Fibroblast of lung (primary cell): ENCODE results near the gene NANOGP8.

Source experiments
- EZH2 ChIP-seq: IDR thresholded peaks from 2 replicates; pipeline ENCODE4 v1.5.1; 2012; ENCODE audit warnings: low read length, control low read depth, mild to moderate bottlenecking; ENCODE audit errors: missing control alignments
- TF ChIP-seq, protein P1 (sequence below), 2 donors: IDR thresholded peaks in 1 of 2; conservative IDR thresholded peaks in 1 of 2; 1 replicate in 1 of 2; 2 replicates in 1 of 2; pipeline ENCODE4 v1.5.1; 2011 to 2012; ENCODE audit warnings: low read length in 2 of 2, control low read depth in 1 of 2, inconsistent platforms in 1 of 2, low read depth in 1 of 2, mild to moderate bottlenecking in 1 of 2

DNA sequence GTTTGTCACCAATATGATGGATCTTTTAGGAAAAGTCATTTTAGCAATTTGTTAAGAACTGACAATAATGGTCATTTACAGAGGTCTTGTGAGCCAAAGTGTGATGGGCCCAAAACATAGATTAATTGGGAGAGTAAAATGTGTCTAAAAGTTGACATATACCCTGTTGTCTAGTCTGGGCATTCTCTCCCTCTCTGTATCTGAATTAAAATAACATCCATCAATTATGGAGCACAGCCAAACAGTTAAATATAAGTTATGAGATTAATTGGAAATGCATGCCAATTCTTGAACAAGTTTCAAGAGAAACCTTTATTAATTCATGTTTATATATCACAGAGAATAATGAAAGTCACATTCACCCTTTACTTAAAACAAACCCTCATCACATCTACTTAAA lies 13.6 kb upstream of the NANOGP8 start:
- TF ChIP-seq, protein P1, sequence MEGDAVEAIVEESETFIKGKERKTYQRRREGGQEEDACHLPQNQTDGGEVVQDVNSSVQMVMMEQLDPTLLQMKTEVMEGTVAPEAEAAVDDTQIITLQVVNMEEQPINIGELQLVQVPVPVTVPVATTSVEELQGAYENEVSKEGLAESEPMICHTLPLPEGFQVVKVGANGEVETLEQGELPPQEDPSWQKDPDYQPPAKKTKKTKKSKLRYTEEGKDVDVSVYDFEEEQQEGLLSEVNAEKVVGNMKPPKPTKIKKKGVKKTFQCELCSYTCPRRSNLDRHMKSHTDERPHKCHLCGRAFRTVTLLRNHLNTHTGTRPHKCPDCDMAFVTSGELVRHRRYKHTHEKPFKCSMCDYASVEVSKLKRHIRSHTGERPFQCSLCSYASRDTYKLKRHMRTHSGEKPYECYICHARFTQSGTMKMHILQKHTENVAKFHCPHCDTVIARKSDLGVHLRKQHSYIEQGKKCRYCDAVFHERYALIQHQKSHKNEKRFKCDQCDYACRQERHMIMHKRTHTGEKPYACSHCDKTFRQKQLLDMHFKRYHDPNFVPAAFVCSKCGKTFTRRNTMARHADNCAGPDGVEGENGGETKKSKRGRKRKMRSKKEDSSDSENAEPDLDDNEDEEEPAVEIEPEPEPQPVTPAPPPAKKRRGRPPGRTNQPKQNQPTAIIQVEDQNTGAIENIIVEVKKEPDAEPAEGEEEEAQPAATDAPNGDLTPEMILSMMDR (conservative IDR thresholded peaks at IDR 0.05 in 1 of 2, IDR thresholded peaks at IDR 0.05 in 1 of 2; ENCODE audit: low read depth in 1 of 2, low read length in 2 of 2): no peak
- no peak for TF ChIP-seq EZH2
